SK-N-SH (cell line): ENCODE data around the gene AFAP1.

ENCODE experiments used
- GABPA ChIP-seq: IDR thresholded peaks from 2 replicates; pipeline ENCODE4 v1.4.0; 2012; ENCODE audit warnings: low read depth, mild to moderate bottlenecking
- TF ChIP-seq, protein P1 (sequence below): IDR thresholded peaks from 2 replicates; pipeline ENCODE4; 2012
- TF ChIP-seq, protein P2 (sequence below): fragments of 200-600 bp; sonication (generic); IDR thresholded peaks from 2 replicates; pipeline ENCODE4 v1.6.1; 2017; ENCODE audit warnings: antibody characterized with exemption, mild to moderate bottlenecking, moderate library complexity

DNA sequence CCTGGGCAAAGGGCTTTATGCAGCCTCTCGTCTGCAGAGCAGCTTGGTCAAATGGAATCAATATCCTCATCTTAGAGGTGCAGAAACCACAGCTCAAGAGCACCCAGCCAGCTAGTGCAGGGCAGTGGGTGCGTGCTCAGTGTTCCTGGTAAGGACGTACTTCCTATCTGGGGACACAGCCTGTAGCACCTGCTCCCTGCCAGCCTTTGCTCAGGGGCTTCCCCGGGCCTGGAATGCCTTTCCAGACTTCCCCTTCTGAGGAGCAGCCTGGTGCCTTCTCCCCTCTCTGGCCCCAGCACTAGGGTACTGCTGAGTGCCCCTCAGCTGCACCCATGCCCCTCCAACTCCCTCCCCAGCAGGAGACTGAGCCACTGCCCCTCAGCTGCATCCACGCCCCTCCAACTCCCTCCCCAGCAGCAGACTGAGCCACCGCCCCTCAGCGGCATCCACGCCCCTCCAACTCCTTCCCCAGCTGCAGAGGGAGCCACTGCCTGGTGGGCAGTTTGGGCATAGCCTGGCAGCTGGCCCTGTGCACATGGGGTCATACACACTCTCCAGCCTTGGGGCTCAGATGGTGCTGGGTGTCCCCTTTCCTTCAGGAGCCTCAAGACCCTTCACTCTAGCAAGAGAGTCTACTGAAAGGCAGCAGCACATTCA lies 42.2 kb upstream of the AFAP1 start:
- TF ChIP-seq, protein P1, sequence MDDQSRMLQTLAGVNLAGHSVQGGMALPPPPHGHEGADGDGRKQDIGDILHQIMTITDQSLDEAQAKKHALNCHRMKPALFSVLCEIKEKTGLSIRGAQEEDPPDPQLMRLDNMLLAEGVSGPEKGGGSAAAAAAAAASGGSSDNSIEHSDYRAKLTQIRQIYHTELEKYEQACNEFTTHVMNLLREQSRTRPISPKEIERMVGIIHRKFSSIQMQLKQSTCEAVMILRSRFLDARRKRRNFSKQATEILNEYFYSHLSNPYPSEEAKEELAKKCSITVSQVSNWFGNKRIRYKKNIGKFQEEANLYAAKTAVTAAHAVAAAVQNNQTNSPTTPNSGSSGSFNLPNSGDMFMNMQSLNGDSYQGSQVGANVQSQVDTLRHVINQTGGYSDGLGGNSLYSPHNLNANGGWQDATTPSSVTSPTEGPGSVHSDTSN: no peak
- TF ChIP-seq, protein P2, sequence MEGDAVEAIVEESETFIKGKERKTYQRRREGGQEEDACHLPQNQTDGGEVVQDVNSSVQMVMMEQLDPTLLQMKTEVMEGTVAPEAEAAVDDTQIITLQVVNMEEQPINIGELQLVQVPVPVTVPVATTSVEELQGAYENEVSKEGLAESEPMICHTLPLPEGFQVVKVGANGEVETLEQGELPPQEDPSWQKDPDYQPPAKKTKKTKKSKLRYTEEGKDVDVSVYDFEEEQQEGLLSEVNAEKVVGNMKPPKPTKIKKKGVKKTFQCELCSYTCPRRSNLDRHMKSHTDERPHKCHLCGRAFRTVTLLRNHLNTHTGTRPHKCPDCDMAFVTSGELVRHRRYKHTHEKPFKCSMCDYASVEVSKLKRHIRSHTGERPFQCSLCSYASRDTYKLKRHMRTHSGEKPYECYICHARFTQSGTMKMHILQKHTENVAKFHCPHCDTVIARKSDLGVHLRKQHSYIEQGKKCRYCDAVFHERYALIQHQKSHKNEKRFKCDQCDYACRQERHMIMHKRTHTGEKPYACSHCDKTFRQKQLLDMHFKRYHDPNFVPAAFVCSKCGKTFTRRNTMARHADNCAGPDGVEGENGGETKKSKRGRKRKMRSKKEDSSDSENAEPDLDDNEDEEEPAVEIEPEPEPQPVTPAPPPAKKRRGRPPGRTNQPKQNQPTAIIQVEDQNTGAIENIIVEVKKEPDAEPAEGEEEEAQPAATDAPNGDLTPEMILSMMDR: no peak
- no peak for TF ChIP-seq GABPA
